Measurements from ENCODE around the gene BTD. TPM values are rescaled to one million over a fixed set of nuclear protein-coding genes. Genes with fewer than 3 reads are reported as not detected.
A peak's percentile ranks its signal among the peaks of the same experiment; 100 is the strongest.
"Not testable (repeated sequence)": the region's sequence is repeated elsewhere in the genome, so short reads cannot be mapped to it uniquely, and the experiment has no call there.

BTD gene
- total RNA-seq, 2 donors from 2014 or later, result 29.8 to 32.3 TPM

DNA sequence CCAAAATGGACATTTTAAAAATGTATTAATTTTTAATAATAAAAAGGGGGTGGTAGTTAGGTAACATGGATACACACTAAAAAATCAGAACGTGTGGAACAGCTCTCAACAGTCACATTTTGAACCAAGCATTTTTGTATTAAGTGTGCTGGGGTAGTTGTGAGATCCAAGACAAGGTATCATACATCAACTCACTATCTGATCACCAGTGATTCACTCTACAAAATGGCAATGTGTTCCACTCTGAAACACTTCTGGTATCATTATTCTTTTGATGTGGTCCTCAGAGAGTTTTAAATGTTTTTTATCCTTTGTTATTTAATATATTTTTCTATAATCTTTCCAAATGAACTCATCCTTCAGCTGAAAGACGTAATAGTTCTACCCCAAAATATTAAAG lies 5.6 kb upstream of the BTD start:
- no peak for DNase-seq
- no peak for ATAC-seq
- intact Hi-C loops (cut with DNase I, micrococcal nuclease), result no loop called here

- ATAC-seq (no peak), DNase-seq (no peak)
- intact Hi-C loops (cut with DNase I, micrococcal nuclease), result no loop called here
Measured at GRCh38 chr3:15601046-15601398, 523 bp upstream of the BTD start.

- DNase-seq (no peak), ATAC-seq (peak; percentile 8)
- intact Hi-C loops (cut with DNase I, micrococcal nuclease), result no loop called here
Measured at GRCh38 chr3:15602146-15602536, 596 bp downstream of the BTD start.

DNA sequence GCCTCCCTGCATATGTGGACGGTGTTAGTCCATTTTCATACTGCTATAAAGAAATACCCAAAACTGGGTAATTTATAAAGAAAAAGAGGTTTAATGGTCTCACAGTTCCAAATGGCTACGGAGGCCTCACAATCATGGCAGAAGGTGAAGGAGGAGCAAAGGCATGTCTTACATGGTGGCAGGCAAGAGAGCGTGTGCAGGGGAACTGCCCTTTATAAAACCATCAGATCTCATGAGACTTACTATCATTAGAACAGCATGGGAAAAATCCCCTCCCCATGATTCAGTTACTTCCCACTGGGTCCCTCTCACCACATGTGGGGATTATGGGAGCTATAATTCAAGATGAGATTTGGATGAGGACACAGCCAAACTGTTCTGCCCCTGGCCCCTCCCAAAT lies 1.3 kb downstream of the BTD start:
- intact Hi-C loops (cut with DNase I, micrococcal nuclease), result not testable (repeated sequence)

DNA sequence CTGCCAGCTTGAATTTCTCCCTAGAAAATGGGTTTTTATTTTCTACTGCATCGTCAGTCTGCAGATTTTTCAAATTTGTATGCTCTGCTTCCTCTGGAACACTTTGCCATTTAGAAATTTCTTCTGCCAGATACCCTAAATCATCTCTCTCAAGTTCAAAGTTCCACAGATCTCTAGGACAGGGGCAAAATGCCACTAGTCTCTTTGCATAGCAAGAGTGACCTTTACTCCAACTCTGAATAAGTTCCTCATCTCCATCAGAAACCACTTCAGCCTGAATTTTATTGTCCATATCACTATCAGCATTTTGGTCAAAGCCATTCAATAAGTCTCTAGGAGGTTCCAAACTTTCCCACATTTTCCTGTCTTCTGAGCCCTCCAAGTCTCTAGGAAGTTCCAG lies 3.0 kb downstream of the BTD start:
- DNase-seq; ATAC-seq; intact Hi-C loops (cut with DNase I, micrococcal nuclease): not testable (repeated sequence)

More for the DNA sequence above, 1.3 kb downstream of the BTD start:
- ATAC-seq, DNase-seq: not testable (repeated sequence)

- peak in 1 of 2 donors; percentile 43 for DNase-seq
- intact Hi-C loops (cut with DNase I, micrococcal nuclease), result no loop called here
- peak; percentile 64 for ATAC-seq
Measured at GRCh38 chr3:15606434-15606891, 4.9 kb downstream of the BTD start.

GRCh38 chr3:15610082-15610759 lies 8.7 kb downstream of the BTD start:
- intact Hi-C loops (cut with DNase I, micrococcal nuclease), result no loop called here
- DNase-seq, result no peak
- no peak for ATAC-seq

DNA sequence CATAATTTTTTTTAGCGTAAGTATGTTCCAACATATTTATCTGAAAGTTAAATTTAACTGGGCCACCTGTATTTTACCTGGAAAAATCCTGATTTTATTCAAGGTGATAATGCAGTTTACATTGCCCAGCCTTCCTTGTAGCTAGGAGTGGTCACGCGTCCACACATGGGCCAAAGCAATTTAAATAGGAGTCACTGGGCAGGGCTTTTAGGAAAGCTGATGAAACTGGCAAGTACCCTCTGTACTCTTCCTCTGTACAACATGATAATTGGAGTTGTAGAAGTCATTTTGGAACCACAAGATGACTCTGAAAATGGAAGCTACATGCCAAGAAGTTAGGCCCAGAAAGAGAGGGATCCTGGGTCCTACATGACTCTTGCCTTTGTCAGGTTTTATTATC lies 9.5 kb downstream of the BTD start:
- intact Hi-C loops (cut with DNase I, micrococcal nuclease), result no loop called here
- ATAC-seq (peak; percentile 23), DNase-seq (no peak)

DNA sequence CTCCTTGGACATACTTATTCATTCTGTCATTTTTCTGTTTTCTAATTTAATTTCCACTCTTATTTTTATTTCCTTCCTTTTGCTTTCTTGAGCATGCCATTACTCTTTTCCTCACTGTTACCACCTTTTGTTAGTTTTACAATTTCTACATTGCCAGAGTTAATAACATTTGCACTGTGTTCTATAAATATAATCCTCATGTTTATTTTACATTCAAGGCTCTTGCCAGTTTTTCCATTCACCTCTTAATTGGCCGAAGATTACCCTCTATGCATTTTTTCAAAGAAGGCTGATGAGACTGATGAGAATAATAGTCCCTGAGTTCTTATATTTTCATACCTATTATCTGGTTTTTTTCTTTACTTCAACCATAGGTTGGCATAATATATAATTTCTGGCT lies 10.5 kb downstream of the BTD start:
- intact Hi-C loops (cut with DNase I, micrococcal nuclease), result no loop called here
- ATAC-seq (peak; percentile 20), DNase-seq (no peak)

DNA sequence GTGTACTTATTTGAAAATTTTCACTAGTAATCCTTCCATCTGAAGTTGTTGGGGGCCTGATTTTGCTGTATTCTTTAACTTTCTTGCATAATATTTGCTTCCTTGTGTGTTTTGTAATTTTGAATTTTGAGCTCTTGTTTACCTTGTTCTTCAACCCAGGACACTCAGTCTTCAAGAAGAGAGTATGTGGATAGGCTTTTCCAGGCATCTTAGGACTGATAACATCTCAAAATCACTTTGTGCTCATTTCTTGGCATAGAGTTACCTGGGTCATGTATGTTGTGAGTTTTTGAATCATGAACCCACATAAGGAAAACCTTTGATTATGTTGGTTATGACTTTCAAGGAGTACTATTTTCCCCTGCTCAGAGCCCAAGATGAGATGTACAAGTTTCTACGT lies 13.4 kb downstream of the BTD start:
- no peak for ATAC-seq
- intact Hi-C loops (cut with DNase I, micrococcal nuclease), result no loop called here
- no peak for DNase-seq

GRCh38 chr3:15616053-15616452 lies 14.5 kb downstream of the BTD start:
- no peak for DNase-seq
- intact Hi-C loops (cut with DNase I, micrococcal nuclease), result no loop called here
- ATAC-seq, result no peak

DNA sequence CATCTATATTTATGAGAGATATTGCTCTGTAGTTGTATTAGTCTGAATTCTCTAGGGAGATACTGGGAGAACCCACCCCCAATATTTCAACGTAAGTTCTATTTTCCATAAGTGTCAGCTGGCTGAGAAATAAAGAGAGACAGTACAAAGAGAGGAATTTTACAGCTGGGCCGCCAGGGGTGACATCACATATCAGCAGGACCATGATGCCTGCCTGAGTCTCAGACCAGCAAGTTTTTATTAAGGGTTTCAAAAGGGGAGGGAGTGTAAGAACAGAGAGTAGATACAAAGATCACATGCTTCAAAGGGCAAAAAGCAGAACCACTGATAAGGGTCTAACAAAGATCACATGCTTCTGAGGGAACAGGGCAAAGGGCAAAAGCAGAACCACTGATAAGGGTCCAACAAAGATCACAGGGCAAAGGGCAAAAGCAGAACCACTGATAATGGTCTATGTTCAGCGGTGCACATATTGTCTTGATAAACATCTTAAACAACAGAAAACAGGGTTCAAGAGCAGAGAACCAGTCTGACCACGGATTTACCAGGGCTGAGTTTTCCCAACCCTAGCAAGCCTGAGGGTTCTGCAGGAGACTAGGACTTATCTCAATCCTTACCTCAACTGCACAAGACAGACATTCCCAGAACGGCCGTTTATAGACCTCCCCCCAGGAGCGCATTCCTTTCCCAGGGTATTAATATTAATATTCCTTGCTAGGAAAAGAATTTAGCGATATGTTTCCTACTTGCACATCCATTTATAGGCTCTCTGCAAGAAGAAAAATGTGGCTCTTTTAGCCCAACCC lies 18.3 kb downstream of the BTD start:
- ATAC-seq; DNase-seq; intact Hi-C loops (cut with DNase I, micrococcal nuclease): not testable (repeated sequence)

- no peak for DNase-seq
- no peak for ATAC-seq
- intact Hi-C loops (cut with DNase I, micrococcal nuclease), result no loop called here
Measured at GRCh38 chr3:15623535-15624440, 22.2 kb downstream of the BTD start.

GRCh38 chr3:15628967-15629366 lies 27.4 kb downstream of the BTD start:
- ATAC-seq (no peak), DNase-seq (no peak)
- intact Hi-C loops (cut with DNase I, micrococcal nuclease), result no loop called here

- intact Hi-C loops (cut with DNase I, micrococcal nuclease), result loop anchor here in 1 of 2 donors (2.0 kb wide), 1 partner anchor 179 kb away; no protein-coding TSS in a partner anchor
- ATAC-seq, result peak; percentile 99
- DNase-seq, result peak; percentile 49 to 59
Measured at GRCh38 chr3:15629860-15630597, 28.5 kb downstream of the BTD start.

DNA sequence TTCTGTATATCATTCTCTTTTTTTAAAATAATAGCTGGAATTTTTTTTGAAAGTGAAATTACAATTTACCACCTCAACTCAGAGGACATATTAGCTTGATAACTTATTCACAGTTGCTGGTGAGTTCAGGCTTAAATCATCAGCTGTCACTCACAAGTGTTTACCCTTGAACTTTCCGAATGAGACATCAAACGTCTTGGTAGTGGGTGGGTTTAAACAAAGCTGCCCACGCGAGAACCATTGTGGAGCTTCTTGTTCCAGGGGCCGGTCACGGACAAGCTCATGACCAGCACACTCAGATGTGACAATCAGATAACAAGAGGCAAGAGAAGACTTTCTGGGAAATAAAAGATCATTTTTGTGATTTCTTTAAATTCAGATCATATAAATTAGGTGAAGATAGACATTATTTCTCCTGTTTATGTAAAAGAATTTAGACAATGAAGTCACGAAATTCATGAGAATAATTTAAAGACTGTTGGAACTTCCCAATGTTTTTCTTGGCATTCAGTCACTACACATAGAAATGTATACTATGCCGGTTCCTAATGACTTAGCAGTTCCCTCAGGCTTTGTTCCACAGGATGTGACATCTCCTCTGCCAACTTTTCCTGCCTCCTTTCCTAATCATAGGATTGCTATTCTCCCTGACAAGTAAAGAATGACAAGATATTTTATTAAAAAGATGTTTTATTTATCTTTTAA lies 29.3 kb downstream of the BTD start:
- intact Hi-C loops (cut with DNase I, micrococcal nuclease), result loop anchor here in 1 of 2 donors (2.0 kb wide), 1 partner anchor 178 kb away; no protein-coding TSS in a partner anchor
- ATAC-seq, result peak; percentile 6

GRCh38 chr3:15631426-15632211 lies 30.1 kb downstream of the BTD start:
- DNase-seq, result no peak
- no peak for ATAC-seq

More for the DNA sequence above, 29.3 kb downstream of the BTD start:
- DNase-seq, result no peak

More at GRCh38 chr3:15631426-15632211, 30.1 kb downstream of the BTD start:
- intact Hi-C loops (cut with DNase I, micrococcal nuclease), result loop anchor here in 1 of 2 donors (2.0 kb wide), 1 partner anchor 177 kb away; no protein-coding TSS in a partner anchor

All from left colon (tissue), 2 donors.